Limb (tissue), 2 donors: Measurements from ENCODE around the gene UPF2.
A peak's percentile ranks its signal among the peaks of the same experiment; 100 is the strongest.
"Not testable (repeated sequence)": the region's sequence is repeated elsewhere in the genome, so short reads cannot be mapped to it uniquely, and the experiment has no call there.

ENCODE experiments used
- DNase-seq, 2 donors: peaks; one replicate each; pipeline ENCODE4 v3.0.0-alpha.2; 2016; ENCODE audit errors: extremely low spot score in 2 of 2

UPF2 gene, protein sequence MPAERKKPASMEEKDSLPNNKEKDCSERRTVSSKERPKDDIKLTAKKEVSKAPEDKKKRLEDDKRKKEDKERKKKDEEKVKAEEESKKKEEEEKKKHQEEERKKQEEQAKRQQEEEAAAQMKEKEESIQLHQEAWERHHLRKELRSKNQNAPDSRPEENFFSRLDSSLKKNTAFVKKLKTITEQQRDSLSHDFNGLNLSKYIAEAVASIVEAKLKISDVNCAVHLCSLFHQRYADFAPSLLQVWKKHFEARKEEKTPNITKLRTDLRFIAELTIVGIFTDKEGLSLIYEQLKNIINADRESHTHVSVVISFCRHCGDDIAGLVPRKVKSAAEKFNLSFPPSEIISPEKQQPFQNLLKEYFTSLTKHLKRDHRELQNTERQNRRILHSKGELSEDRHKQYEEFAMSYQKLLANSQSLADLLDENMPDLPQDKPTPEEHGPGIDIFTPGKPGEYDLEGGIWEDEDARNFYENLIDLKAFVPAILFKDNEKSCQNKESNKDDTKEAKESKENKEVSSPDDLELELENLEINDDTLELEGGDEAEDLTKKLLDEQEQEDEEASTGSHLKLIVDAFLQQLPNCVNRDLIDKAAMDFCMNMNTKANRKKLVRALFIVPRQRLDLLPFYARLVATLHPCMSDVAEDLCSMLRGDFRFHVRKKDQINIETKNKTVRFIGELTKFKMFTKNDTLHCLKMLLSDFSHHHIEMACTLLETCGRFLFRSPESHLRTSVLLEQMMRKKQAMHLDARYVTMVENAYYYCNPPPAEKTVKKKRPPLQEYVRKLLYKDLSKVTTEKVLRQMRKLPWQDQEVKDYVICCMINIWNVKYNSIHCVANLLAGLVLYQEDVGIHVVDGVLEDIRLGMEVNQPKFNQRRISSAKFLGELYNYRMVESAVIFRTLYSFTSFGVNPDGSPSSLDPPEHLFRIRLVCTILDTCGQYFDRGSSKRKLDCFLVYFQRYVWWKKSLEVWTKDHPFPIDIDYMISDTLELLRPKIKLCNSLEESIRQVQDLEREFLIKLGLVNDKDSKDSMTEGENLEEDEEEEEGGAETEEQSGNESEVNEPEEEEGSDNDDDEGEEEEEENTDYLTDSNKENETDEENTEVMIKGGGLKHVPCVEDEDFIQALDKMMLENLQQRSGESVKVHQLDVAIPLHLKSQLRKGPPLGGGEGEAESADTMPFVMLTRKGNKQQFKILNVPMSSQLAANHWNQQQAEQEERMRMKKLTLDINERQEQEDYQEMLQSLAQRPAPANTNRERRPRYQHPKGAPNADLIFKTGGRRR

GRCh38 chr10:12042797-12043651, at the start of gene UPF2:
TSS of gene UPF2 (minus strand) at chr10:12042809. CDS start at chr10:12035423, 7,386 bp downstream.
- DNase-seq, result peak; percentile 99 to 100

GRCh38 chr10:12091421-12091820, 48.8 kb upstream of the UPF2 start:
- DNase-seq, result no peak

GRCh38 chr10:12088919-12089318, 46.3 kb upstream of the UPF2 start:
- no peak for DNase-seq

DNA sequence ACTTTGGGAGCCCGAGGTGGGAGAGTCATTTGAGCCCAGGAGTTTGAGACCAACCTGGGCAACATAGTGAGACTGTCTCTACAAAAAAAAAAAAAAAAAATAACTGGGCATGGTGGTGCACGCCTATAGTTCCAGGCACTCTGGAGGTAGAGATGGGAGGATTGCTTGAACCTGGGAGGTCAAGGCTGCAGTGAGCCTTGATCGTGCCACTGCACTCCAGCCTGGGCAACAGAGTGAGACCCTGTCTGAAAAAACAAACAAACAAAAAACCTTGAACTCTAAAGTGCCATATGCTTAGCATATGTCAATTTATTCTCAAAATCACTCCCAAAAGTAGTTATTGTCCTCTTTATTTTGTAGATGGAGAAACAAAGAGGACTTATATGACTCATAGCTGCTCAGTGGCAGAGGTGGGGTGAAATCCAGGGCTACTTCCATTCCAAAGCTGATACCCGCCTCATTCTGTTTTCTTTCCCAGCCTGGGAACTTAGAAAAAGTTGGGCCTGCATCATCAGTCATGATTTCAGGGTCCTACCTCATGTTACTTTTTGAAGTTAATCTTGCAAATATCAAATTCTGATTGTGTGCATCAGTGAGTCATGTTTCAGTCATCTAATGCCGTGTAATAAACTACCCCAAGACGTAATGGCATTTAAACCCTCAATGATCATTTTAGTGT, 39.4 kb upstream of the UPF2 start:
- no peak for DNase-seq

GRCh38 chr10:12081470-12081869, 38.9 kb upstream of the UPF2 start:
- DNase-seq, result no peak

DNA sequence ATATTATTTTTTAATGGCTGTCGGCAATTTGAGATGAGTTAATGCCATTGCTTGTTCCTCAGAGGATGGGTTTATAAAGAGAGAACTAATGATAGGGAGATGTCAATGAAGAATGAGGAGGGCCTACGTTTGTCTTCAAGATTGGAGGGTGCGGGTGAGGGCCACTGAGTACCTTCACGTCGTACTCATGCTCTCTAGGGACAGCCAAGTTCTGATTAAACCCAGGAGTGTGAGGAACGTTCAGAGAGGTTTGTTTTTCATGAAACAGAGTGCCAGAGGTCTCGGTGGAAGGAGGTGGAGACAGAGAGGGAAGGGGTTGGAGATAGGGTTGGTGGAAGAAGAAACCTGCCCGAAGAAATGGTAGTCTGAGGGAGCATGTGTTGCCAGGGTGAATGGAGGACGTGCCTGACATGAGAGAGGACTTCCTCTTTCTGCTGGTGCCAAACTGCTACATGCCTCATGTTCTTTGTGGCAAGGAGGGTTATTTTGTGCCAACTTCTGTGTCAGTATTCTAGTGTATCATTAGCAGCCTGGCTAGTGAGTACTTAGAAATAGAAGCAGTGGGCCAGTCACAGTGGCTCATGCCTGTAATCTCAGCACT, 35.1 kb upstream of the UPF2 start:
- DNase-seq, result no peak

DNA sequence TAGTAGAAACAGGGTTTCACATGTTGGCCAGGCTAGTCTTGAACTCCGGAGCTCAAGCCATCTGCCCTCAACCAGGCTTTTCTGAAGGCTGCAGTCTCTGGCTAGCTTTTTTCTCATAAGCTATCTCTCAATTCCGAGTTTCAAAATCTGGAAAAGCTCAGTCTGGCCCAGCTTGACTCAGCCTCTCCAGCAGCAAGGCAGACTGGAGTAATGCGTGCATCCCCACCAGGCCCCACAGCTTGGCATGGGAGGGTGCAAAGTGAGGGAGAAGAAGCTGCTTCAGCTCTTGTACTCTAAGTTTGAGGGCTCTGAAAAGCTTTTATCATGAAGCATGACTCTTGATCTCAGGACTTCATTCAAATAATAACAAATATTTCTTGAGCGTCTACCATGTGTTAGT, 30.9 kb upstream of the UPF2 start:
- no peak for DNase-seq

DNA sequence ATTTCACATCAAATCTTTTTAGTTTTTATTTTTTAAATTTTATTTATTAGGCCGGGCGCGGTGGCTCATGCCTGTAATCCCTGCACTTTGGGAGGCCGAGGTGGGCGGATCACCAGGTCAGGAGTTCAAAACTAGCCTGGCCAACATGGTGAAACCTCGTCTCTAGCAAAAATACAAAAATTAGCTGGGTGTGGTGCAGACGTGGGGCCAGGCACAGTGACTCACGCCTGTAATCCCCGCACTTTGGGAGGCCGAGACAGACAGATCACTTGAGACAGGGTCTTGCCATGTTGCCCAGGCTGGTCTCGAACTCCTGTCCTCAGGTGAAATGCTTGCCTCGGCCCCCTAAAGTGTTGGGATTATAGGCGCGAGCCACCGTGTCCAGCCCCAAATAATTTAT, 28.8 kb upstream of the UPF2 start:
- not testable (repeated sequence) for DNase-seq

DNA sequence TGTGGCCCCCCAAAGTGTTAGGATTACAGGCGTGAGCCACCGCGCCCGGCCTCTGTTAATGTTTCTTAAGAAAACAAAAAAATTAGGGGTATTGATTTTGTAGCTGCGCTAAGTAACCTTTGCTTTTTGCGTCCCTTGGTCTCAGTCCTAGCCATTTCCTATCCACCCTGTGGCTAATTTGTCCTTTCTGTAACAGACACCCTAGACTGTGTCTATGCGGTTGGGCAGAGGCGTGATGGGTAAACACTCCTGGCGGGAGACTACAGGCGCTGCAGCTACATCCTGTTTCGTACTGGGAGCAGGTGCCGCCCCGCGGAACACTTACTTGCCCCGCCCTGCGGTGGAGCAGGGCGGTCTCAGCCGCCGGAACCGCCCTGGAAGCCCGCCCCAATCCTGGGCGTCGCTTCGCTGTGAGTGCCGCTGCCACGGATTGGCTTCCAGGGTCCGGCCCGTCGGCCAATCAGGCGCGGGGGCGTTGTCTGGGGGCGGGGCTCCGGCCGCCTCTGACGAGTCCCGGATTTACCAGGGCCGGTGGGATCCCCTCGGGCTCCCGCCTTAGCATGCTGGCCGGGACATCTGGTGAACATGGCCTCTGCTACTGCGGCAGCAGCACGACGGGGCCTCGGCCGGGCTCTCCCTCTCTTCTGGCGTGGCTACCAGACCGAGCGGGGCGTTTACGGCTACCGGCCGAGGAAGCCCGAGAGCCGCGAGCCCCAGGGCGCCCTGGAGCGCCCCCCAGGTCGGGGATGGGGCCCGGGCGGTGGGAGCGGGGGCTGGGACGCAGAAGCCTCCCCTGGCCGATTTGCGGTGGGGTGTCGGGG, 26.1 kb upstream of the UPF2 start, which contains the start of gene DHTKD1:
TSS of gene DHTKD1 (plus strand) at position 506 of the 821 bp plus-strand sequence. CDS start at position 586, 80 bp downstream.
- DNase-seq, result peak; percentile 98 to 99

DNA sequence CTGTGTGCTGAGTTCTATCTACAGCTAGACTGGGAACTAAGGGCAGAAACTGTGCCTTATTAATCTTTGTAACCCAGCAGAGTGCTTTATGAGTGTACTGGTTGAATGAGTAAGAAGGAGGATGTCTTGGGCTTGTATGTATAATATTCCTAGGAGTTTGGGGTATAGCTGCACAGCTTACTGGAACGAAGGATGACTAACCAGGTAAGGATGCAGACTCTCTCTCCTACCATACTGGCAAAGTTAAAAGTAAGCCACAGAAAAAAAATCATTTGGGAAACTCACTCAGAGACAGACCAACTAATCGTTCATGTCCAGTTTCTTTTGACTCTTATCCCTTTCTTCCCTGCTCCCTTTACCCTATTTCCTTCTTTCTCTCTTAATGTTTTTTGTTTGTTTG, 24.7 kb upstream of the UPF2 start:
- DNase-seq, result no peak

GRCh38 chr10:12063483-12063818, 20.8 kb upstream of the UPF2 start:
- DNase-seq, result no peak

GRCh38 chr10:12062754-12063482, 20.3 kb upstream of the UPF2 start:
- DNase-seq, result no peak

GRCh38 chr10:12061124-12061523, 18.5 kb upstream of the UPF2 start:
- DNase-seq, result no peak

DNA sequence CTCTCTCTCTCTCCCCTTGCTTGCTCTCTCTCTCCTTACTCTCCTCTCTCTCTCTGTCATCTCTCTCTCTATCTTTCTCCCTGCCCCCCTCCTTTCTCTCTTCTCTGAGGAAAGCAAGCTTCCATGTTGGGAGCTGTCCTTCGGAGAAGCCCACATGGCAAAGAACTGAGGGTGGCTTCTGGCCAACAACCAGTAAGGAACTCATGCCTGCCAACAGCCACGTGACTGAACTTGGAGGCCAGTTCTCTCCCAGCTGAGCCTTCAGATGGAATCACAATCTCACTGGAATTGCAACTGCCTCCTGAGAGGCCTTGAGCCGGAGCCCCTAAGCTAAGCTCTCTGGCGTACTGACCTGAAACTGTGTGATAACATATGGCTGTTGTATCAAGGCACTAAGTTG, 14.1 kb upstream of the UPF2 start:
- no peak for DNase-seq

DNA sequence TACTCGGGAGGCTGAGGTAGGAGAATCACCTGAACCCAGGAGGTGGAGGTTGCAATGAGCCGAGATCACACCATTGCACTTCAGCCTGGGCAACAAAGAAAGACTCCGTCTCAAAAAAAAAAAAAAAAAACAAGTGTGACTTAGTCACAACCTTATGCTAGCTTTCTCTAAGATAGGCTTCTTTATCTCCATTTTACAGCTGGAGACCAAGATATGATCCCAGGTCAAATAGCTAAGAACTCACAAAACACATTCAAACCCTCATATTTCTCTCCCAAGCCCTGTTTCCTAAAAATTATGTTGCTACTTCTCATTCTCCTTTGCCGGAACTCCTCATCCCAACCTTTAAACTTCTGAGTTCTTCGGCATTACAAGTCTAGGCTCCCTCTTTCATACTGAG, 13.1 kb upstream of the UPF2 start:
- DNase-seq, result no peak

DNA sequence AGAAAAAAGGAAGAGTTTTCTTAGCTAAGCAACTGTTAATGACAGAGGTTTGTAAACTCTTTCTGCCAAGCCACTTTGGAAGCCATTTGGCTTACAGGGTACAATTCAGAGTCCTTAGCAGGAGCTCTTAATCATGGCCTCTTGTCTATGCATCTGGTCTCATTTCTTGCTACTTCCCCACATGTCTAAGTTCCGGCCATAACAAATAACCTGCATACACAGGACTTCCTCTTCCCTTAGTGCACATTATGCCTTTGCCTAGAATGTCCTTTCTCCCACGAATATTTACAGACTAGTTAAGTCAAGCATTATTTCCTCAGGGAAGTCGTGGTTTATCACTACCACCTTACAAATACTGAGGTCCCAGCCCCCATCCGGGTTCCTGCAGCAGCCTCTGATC, 8.6 kb upstream of the UPF2 start:
- DNase-seq, result no peak

- no peak for DNase-seq
Observed at GRCh38 chr10:12050528-12050927, 7.9 kb upstream of the UPF2 start.

- no peak for DNase-seq
Observed at GRCh38 chr10:12048547-12048946, 5.9 kb upstream of the UPF2 start.
